OCI-LY7 (cell line): ENCODE data around the gene PRKD2. TPM values are rescaled to one million over a fixed set of nuclear protein-coding genes. Genes with fewer than 3 reads are reported as not detected.

Experiments
- BruUV-seq: library from RNA; stranded (reverse); fragments of 400-500 nt; replicated peaks from 2 replicates; lab custom pipeline; 2021; lab: Mats Ljungman, UMichigan
- CTCF ChIA-PET: fragments of 300-600 bp; sonication (Branson Sonifier 250); formaldehyde crosslinking; loops from one replicate; lab custom pipeline; 2022; ENCODE audit warnings: antibody characterized with exemption; ENCODE audit not compliant: unreplicated experiment; lab: Charles Lee
- POLR2A ChIA-PET: fragments of 300-600 bp; sonication (Branson Sonifier 250); formaldehyde crosslinking; loops from one replicate; lab custom pipeline; 2022; ENCODE audit warnings: antibody characterized with exemption; lab: Charles Lee
- DNase-seq: peaks from one replicate; pipeline ENCODE4 v3.0.0-alpha.2; 2015; ENCODE audit warnings: low spot score
- H2AFZ ChIP-seq: fragments of 200-600 bp; sonication (generic), shearing (Covaris generic); 2 replicates; pipeline ENCODE4 v1.6.1; 2014; ENCODE audit warnings: mild to moderate bottlenecking, antibody characterized with exemption, low read length, moderate library complexity
- H3K27ac ChIP-seq: fragments of 200-600 bp; sonication (generic); 2 replicates; pipeline ENCODE4 v1.5.1; 2014; ENCODE audit warnings: mixed run types, low read depth, mild to moderate bottlenecking, moderate library complexity, low read length, inconsistent platforms; ENCODE audit not compliant: poor library complexity, severe bottlenecking
- H3K36me3 ChIP-seq: fragments of 200-600 bp; sonication (generic); 2 replicates; pipeline ENCODE4 v1.6.1; 2014; ENCODE audit warnings: mild to moderate bottlenecking, antibody characterized with exemption, low read length, moderate library complexity, mixed read lengths; ENCODE audit not compliant: insufficient read depth
- H3K4me1 ChIP-seq: fragments of 200-600 bp; sonication (generic); 2 replicates; pipeline ENCODE4 v1.5.1; 2014; ENCODE audit warnings: mild to moderate bottlenecking, low read length; ENCODE audit not compliant: insufficient read depth, poor library complexity, severe bottlenecking
- H3K4me2 ChIP-seq: fragments of 200-600 bp; sonication (generic); 2 replicates; pipeline ENCODE4 v1.6.1; 2014; ENCODE audit warnings: mild to moderate bottlenecking, low read length
- H3K4me3 ChIP-seq: fragments of 200-600 bp; sonication (generic); 2 replicates; pipeline ENCODE4 v1.5.1; 2014; ENCODE audit warnings: mild to moderate bottlenecking, low read depth, low read length; ENCODE audit not compliant: poor library complexity, severe bottlenecking
- H3K79me2 ChIP-seq: fragments of 200-600 bp; sonication (generic); 2 replicates; pipeline ENCODE4 v1.6.1; 2016; ENCODE audit warnings: low read depth, mild to moderate bottlenecking, low read length, moderate library complexity, mixed read lengths; ENCODE audit not compliant: insufficient read depth
- H3K9me2 ChIP-seq: fragments of 200-600 bp; sonication (generic); 2 replicates; pipeline ENCODE4 v1.6.1; 2016; ENCODE audit warnings: mild to moderate bottlenecking, low read length, mixed read lengths; ENCODE audit not compliant: insufficient read depth
- H3K9me3 ChIP-seq: fragments of 200-600 bp; sonication (generic); 2 replicates; pipeline ENCODE4 v1.6.1; 2014; ENCODE audit warnings: mild to moderate bottlenecking, mixed run types, low read length, mixed read lengths
- H4K20me1 ChIP-seq: fragments of 200-600 bp; sonication (generic); 2 replicates; pipeline ENCODE4 v1.6.1; 2014; ENCODE audit warnings: mild to moderate bottlenecking, antibody characterized with exemption, low read length, moderate library complexity, mixed read lengths; ENCODE audit not compliant: insufficient read depth
- EZH2phosphoT487 ChIP-seq: fragments of 200-600 bp; sonication (generic); IDR thresholded peaks from 2 replicates; pipeline ENCODE4 v1.6.1; 2018; ENCODE audit warnings: low read depth, borderline replicate concordance, mild to moderate bottlenecking, mixed run types, antibody characterized with exemption, low read length, moderate library complexity, mixed read lengths
- intact Hi-C: fragments of 100-400 bp; cut with micrococcal nuclease; formaldehyde crosslinking; loops from one replicate; pipeline ENCODE4 v1.10.0; 2022; ENCODE audit not compliant: unreplicated experiment
- total RNA-seq, 2 experiments: library from RNA; depleted of rRNA in 1 of 2; stranded (reverse); fragments of >200 nt in 1 of 2; shearing (Covaris generic) in 1 of 2; gene quantifications; 2 replicates each; pipeline ENCODE4 v1.2.3, GENCODE V29; 2014 to 2022
- TF ChIP-seq, protein P1 (sequence below): fragments of 200-600 bp; sonication (generic); conservative IDR thresholded peaks from 2 replicates; pipeline ENCODE4 v1.5.1; 2014; ENCODE audit warnings: mild to moderate bottlenecking, antibody characterized with exemption, low read length, moderate library complexity, mixed read lengths

The PRKD2 gene
- total RNA-seq, 2 experiments from 2014 or later, result 30.5 to 89.2 TPM

DNA sequence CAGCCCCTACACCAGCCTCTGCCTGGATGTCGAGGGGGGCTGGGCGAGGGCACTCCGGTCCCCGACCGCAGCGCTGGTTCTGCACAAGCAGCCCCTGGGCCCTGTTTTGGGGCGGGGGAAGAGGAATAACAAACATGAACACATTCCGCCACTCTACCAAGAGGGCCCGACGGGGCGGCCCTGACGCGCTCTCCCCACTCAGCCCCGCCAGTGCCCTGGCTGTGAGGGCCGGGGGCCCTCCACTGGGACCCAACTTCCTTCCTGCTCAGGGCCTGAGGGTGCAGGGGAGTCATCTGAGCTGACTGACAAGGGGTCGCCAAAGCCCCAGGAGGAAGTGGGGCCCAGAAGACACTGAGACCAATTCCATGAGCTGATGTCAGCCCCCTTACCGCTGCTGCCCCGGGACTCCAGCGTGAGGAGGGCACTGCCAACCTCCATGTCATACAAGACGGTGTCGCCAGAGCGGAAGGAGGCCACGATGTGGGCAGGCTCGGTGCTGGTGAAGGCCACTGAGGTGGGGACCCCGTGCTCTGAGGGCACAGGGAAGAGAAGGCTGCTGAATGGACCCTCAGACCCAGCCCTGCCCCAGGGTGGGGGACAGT, 5.6 kb upstream of the PRKD2 start:
- H3K4me3 ChIP-seq, result no peak overlapping the region
- CTCF ChIA-PET, result no interaction called here
- peaks cover 79% of the 10 kb centered on the region for H3K36me3 ChIP-seq
- no peaks in the 10 kb centered on the region for H3K79me2 ChIP-seq
- no peaks in the 10 kb centered on the region for H3K9me2 ChIP-seq
- no peak overlapping the region for H2AFZ ChIP-seq
- intact Hi-C loops, result no loop called here
- H3K27ac ChIP-seq, result no peak overlapping the region
- BruUV-seq, result no TSS peak
- peaks cover 42% of the 10 kb centered on the region for H3K4me1 ChIP-seq
- H4K20me1 ChIP-seq, result no peaks in the 10 kb centered on the region
- TF ChIP-seq, protein P1, sequence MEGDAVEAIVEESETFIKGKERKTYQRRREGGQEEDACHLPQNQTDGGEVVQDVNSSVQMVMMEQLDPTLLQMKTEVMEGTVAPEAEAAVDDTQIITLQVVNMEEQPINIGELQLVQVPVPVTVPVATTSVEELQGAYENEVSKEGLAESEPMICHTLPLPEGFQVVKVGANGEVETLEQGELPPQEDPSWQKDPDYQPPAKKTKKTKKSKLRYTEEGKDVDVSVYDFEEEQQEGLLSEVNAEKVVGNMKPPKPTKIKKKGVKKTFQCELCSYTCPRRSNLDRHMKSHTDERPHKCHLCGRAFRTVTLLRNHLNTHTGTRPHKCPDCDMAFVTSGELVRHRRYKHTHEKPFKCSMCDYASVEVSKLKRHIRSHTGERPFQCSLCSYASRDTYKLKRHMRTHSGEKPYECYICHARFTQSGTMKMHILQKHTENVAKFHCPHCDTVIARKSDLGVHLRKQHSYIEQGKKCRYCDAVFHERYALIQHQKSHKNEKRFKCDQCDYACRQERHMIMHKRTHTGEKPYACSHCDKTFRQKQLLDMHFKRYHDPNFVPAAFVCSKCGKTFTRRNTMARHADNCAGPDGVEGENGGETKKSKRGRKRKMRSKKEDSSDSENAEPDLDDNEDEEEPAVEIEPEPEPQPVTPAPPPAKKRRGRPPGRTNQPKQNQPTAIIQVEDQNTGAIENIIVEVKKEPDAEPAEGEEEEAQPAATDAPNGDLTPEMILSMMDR, result no peak
- no peak for TF ChIP-seq EZH2phosphoT487
- H3K9me3 ChIP-seq, result no peaks in the 10 kb centered on the region
- DNase-seq, result no peak
- POLR2A ChIA-PET, result no interaction called here
- no peak overlapping the region for H3K4me2 ChIP-seq

DNA sequence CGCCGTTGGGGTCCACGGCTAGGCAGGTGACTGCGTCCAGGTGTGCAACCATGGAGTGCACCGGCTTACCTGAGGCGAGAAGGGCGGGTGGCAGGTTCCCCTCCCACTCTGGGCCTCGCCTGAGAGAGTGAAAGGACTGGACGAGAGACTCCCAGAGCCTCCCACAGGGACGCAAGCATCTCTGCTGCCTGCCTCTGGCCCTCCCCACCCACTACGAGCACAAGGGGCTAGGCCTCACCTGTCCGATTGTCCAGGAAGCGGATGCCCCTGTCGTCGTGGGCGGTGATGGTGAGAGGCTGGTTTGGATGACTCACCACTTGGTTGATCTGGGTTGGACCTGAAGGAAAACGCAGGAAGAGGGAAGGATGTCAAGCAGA, 5.1 kb upstream of the PRKD2 start:
- intact Hi-C loops, result no loop called here
- Histone ChIP-seq H4K20me1 (no peaks in the 10 kb centered on the region), H3K9me2 (no peaks in the 10 kb centered on the region), H3K4me2 (no peak overlapping the region), H3K27ac (no peak overlapping the region), H3K36me3 (peaks cover 74% of the 10 kb centered on the region), H3K79me2 (no peaks in the 10 kb centered on the region), H3K9me3 (no peaks in the 10 kb centered on the region), H3K4me3 (no peak overlapping the region), H2AFZ (no peak overlapping the region), H3K4me1 (peaks cover 44% of the 10 kb centered on the region)
- TF ChIP-seq, protein P1, result no peak; the same call in 1 of the 2 replicates
- no peak for TF ChIP-seq EZH2phosphoT487
- ChIA-PET CTCF (no interaction called here), POLR2A (no interaction called here)
- DNase-seq, result no peak
- BruUV-seq, result no TSS peak

DNA sequence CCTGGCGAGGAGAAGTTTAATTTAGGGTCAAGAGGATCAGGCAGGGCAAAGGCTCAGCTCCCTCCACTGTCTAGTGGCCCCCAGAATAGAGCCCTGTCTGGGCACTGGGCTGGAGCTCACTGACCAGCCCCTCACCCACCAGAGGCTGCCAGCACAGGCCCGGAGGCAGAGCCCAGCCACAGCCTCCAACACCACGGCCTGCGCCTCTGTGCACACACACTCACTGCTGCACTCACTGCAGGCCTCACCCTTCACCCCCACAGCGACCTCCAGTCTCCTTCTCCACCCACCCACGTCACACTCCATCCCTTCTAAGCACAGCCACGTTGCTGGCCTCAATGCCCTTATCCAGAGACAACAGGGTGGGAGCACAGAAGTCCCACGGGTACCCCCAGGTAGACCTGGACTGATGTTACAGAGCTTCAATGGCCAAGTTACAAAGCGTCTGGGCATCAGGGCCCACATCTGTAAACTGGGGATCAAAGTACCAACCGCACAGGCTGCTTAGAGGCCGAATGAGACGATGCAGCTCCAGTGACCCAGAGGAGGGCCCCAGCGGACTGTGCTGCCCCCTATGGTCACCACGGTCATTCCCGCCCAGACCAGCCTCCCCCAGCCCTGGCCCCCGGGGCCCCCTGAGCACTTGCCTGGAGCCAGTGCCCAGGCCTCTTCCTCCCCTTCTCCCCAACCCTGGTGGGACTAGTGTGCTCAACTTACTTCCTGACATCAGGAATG, 4.5 kb upstream of the PRKD2 start:
- peaks cover 44% of the 10 kb centered on the region for H3K4me1 ChIP-seq
- intact Hi-C loops, result no loop called here
- ChIA-PET CTCF (no interaction called here), POLR2A (no interaction called here)
- DNase-seq, result no peak
- H2AFZ ChIP-seq, result no peak overlapping the region
- H3K36me3 ChIP-seq, result peaks cover 72% of the 10 kb centered on the region
- H3K4me3 ChIP-seq, result no peak overlapping the region
- TF ChIP-seq EZH2phosphoT487, result no peak
- TF ChIP-seq, protein P1, result peak; percentile 34; the same call in 1 of the 2 replicates
- peak overlapping the region; percentile 99; the same call in 1 of the 2 replicates for H3K4me2 ChIP-seq
- no peaks in the 10 kb centered on the region for H4K20me1 ChIP-seq
- no TSS peak for BruUV-seq
- H3K9me3 ChIP-seq, result no peaks in the 10 kb centered on the region
- H3K27ac ChIP-seq, result peak overlapping the region; percentile 38
- H3K79me2 ChIP-seq, result peaks cover 4% of the 10 kb centered on the region
- H3K9me2 ChIP-seq, result no peaks in the 10 kb centered on the region
